ENCODE measurements around the gene TNRC6C. TPM values are rescaled to one million over a fixed set of nuclear protein-coding genes. Genes with fewer than 3 reads are reported as not detected.

TNRC6C gene, protein sequence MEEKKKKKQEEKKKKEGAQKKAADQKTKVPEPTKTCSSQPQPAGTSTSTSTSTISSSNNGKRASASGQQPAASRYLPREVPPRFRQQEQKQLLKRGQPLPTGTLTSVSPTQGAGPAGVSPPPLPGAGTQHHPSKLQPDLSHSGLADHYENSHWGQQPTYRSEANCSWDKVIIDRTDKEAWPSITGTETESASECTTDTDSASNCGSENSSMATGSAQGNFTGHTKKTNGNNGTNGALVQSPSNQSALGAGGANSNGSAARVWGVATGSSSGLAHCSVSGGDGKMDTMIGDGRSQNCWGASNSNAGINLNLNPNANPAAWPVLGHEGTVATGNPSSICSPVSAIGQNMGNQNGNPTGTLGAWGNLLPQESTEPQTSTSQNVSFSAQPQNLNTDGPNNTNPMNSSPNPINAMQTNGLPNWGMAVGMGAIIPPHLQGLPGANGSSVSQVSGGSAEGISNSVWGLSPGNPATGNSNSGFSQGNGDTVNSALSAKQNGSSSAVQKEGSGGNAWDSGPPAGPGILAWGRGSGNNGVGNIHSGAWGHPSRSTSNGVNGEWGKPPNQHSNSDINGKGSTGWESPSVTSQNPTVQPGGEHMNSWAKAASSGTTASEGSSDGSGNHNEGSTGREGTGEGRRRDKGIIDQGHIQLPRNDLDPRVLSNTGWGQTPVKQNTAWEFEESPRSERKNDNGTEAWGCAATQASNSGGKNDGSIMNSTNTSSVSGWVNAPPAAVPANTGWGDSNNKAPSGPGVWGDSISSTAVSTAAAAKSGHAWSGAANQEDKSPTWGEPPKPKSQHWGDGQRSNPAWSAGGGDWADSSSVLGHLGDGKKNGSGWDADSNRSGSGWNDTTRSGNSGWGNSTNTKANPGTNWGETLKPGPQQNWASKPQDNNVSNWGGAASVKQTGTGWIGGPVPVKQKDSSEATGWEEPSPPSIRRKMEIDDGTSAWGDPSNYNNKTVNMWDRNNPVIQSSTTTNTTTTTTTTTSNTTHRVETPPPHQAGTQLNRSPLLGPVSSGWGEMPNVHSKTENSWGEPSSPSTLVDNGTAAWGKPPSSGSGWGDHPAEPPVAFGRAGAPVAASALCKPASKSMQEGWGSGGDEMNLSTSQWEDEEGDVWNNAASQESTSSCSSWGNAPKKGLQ (N-terminal part only)
- polyA plus RNA-seq (2013, experiment 1 of 2), result 7.9 TPM
- polyA plus RNA-seq (2013, experiment 2 of 2), result 8.4 TPM

GRCh38 chr17:77957857-77958715, at the start of gene TNRC6C:
Gene TNRC6C (plus strand): TSS chr17:77958703. CDS start chr17:78004207, 45,504 bp downstream.
- H3K27me3 ChIP-seq (ENCODE audit: insufficient read depth, low read length), result peaks cover 51% of the 10 kb centered on the region
- under 1% methylated on average over 105 of the region's 105 CpGs for WGBS
- H3K9me3 ChIP-seq (ENCODE audit: insufficient read depth, low read depth, low read length), result no peaks in the 10 kb centered on the region
- H3K4me1 ChIP-seq (ENCODE audit: insufficient read depth, low read length), result peaks cover 26% of the 10 kb centered on the region
- H3K9ac ChIP-seq (ENCODE audit: low read depth, low read length), result peak within 1 kb of the TSS; percentile 77
- peak within 1 kb of the TSS; percentile 67 for H3K4me3 ChIP-seq (ENCODE audit: low read length)
- H3K27ac ChIP-seq (ENCODE audit: low read depth, low read length), result no peak within 1 kb of the TSS
- no peaks in the 10 kb centered on the region for H3K36me3 ChIP-seq (ENCODE audit: insufficient read depth, low read length)

DNA sequence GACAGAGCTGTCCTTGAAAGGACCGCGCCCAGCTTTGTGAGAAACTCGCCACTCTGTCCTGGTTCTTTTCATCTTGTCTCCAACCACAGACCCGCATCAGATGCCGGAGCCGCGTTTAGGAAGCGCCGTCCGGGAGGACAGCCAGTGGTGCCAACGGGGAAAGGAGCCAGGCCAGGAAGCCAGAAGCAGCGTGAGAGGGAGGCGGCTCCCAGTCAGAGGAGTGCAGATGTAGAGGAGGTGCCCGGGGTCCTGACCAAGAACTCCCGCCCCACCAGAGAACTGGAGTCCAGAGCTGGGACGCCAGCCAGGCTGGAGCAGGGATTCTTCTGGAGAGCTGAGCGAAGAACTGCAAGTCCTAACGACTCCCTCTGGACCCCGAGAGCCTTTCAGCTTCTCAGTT, 49.3 kb upstream of the TNRC6C start:
- Histone ChIP-seq H3K27ac (ENCODE audit: low read depth, low read length) (no peak overlapping the region), H3K9me3 (ENCODE audit: insufficient read depth, low read depth, low read length) (no peaks in the 10 kb centered on the region), H3K4me1 (ENCODE audit: insufficient read depth, low read length) (no peaks in the 10 kb centered on the region), H3K9ac (ENCODE audit: low read depth, low read length) (no peak overlapping the region), H3K36me3 (ENCODE audit: insufficient read depth, low read length) (no peaks in the 10 kb centered on the region), H3K4me3 (ENCODE audit: low read length) (no peak overlapping the region), H3K27me3 (ENCODE audit: insufficient read depth, low read length) (no peaks in the 10 kb centered on the region)
- WGBS, result 87% methylated on average over 19 of the region's 19 CpGs

DNA sequence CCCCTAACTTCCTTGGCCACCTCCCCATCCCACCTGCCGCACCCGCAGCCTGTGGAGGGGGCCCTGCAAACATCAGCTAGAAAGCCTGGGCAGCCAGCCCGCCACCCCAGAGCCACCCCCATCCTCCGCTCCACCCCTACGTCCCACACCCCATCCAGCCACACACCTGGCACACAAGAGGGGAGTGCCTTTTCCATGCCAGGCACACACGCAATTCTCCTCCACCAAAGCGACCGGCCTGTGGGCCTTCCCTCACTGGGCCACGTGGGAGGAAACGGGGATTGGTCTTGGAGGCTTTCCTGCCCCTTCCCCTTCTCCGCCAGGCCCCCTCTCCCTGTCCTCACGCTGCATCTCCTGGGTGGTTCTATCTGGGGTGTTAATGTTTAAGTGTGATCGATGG, 48.7 kb upstream of the TNRC6C start:
- Histone ChIP-seq H3K9ac (ENCODE audit: low read depth, low read length) (no peak overlapping the region), H3K27me3 (ENCODE audit: insufficient read depth, low read length) (no peaks in the 10 kb centered on the region), H3K27ac (ENCODE audit: low read depth, low read length) (no peak overlapping the region), H3K9me3 (ENCODE audit: insufficient read depth, low read depth, low read length) (no peaks in the 10 kb centered on the region), H3K36me3 (ENCODE audit: insufficient read depth, low read length) (no peaks in the 10 kb centered on the region), H3K4me3 (ENCODE audit: low read length) (no peak overlapping the region), H3K4me1 (ENCODE audit: insufficient read depth, low read length) (no peaks in the 10 kb centered on the region)
- 89% methylated on average over 13 of the region's 13 CpGs for WGBS

DNA sequence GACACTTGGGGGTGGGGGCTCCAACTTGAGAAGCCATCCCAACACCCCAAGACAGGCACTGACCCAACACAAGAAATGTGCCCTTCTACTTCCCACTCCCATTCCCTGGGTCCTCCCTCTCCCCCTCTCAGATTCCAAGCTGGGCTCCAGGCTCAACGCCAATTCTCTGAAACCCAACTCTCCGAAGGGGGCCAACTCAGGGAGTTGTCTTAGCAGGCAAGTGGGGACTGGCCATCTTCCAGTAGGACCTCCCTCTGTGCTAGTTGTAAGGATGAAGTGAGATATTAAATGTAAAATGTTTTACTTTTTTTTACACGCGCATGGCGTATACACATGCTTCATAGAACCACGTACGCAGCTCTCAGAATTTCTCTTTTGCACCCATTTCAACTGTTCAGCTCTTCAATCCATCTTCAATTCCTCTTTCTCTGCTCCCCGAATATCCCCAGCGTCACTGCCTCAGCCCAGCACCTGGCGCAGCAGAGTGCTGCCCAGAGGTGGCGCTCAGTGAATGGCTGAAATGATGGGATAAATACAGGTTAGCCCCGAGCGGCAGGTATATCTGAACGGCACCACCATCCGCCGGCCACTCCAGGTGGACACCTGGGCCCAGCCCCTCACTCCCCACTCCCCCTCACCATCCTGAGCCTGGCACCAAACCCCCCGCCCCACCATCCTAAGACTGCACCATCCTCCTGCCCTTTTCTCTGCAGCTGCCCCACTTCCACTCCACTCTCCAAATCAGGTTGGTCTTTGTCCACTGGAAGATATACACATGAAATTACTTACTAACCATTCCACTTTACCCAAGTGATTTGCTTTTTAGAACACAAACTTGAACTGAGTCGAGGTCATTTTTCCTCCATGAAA, 43.9 kb upstream of the TNRC6C start:
- Histone ChIP-seq H3K27me3 (ENCODE audit: insufficient read depth, low read length) (no peaks in the 10 kb centered on the region), H3K4me1 (ENCODE audit: insufficient read depth, low read length) (no peaks in the 10 kb centered on the region), H3K4me3 (ENCODE audit: low read length) (no peak overlapping the region)

GRCh38 chr17:77915594-77916021, 42.9 kb upstream of the TNRC6C start:
- 85% methylated on average over 7 of the region's 7 CpGs for WGBS
- no peak overlapping the region for H3K27ac ChIP-seq (ENCODE audit: low read depth, low read length)
- no peaks in the 10 kb centered on the region for H3K4me1 ChIP-seq (ENCODE audit: insufficient read depth, low read length)
- no peak overlapping the region for H3K9ac ChIP-seq (ENCODE audit: low read depth, low read length)
- no peaks in the 10 kb centered on the region for H3K36me3 ChIP-seq (ENCODE audit: insufficient read depth, low read length)
- H3K9me3 ChIP-seq (ENCODE audit: insufficient read depth, low read depth, low read length), result no peaks in the 10 kb centered on the region
- H3K4me3 ChIP-seq (ENCODE audit: low read length), result no peak overlapping the region
- H3K27me3 ChIP-seq (ENCODE audit: insufficient read depth, low read length), result no peaks in the 10 kb centered on the region

More for the DNA sequence above, 43.9 kb upstream of the TNRC6C start:
- H3K9me3 ChIP-seq (ENCODE audit: insufficient read depth, low read depth, low read length), result no peaks in the 10 kb centered on the region
- 71% methylated on average over 18 of the region's 18 CpGs for WGBS
- no peak overlapping the region for H3K27ac ChIP-seq (ENCODE audit: low read depth, low read length)
- no peak overlapping the region for H3K9ac ChIP-seq (ENCODE audit: low read depth, low read length)
- H3K36me3 ChIP-seq (ENCODE audit: insufficient read depth, low read length), result no peaks in the 10 kb centered on the region

DNA sequence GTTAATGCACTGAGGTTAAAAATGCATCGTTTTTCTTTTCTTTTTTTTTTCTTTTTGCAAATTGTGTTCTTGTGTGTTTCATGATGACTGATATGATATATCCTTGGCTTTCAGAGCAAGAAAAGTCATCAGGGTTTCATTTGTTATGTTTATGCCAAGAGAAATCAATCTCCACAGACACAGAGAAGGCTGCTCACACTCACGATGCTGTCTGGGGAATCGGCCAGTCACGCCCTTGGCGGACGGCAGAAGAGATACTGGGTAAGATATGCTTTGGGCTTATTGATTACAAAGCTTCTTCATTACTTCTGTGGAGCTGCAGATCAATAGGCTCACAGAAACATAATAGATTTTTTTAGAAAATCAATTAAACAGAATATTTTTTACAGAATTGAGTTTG, 42.2 kb upstream of the TNRC6C start:
- no peak overlapping the region for H3K9ac ChIP-seq (ENCODE audit: low read depth, low read length)
- H3K27ac ChIP-seq (ENCODE audit: low read depth, low read length), result no peak overlapping the region
- no peaks in the 10 kb centered on the region for H3K9me3 ChIP-seq (ENCODE audit: insufficient read depth, low read depth, low read length)
- H3K4me3 ChIP-seq (ENCODE audit: low read length), result no peak overlapping the region
- no peaks in the 10 kb centered on the region for H3K4me1 ChIP-seq (ENCODE audit: insufficient read depth, low read length)
- no peaks in the 10 kb centered on the region for H3K27me3 ChIP-seq (ENCODE audit: insufficient read depth, low read length)
- WGBS, result 89% methylated on average over 1 of the region's 6 CpGs
- H3K36me3 ChIP-seq (ENCODE audit: insufficient read depth, low read length), result no peaks in the 10 kb centered on the region

GRCh38 chr17:77916703-77917481, 41.6 kb upstream of the TNRC6C start:
- H3K9me3 ChIP-seq (ENCODE audit: insufficient read depth, low read depth, low read length), result peaks cover 4% of the 10 kb centered on the region; the same call in 1 of the 2 replicates
- H3K4me3 ChIP-seq (ENCODE audit: low read length), result no peak overlapping the region
- no peaks in the 10 kb centered on the region for H3K27me3 ChIP-seq (ENCODE audit: insufficient read depth, low read length)
- H3K9ac ChIP-seq (ENCODE audit: low read depth, low read length), result no peak overlapping the region
- no peaks in the 10 kb centered on the region for H3K36me3 ChIP-seq (ENCODE audit: insufficient read depth, low read length)
- H3K4me1 ChIP-seq (ENCODE audit: insufficient read depth, low read length), result no peaks in the 10 kb centered on the region
- no peak overlapping the region for H3K27ac ChIP-seq (ENCODE audit: low read depth, low read length)
- 79% methylated on average over 17 of the region's 17 CpGs for WGBS

GRCh38 chr17:77919276-77919675, 39.2 kb upstream of the TNRC6C start:
- 67% methylated on average over 3 of the region's 3 CpGs for WGBS
- Histone ChIP-seq H3K27me3 (ENCODE audit: insufficient read depth, low read length) (no peaks in the 10 kb centered on the region), H3K9ac (ENCODE audit: low read depth, low read length) (no peak overlapping the region), H3K4me1 (ENCODE audit: insufficient read depth, low read length) (peaks cover 15% of the 10 kb centered on the region), H3K36me3 (ENCODE audit: insufficient read depth, low read length) (no peaks in the 10 kb centered on the region), H3K27ac (ENCODE audit: low read depth, low read length) (no peak overlapping the region; the same call in 1 of the 2 replicates), H3K4me3 (ENCODE audit: low read length) (no peak overlapping the region), H3K9me3 (ENCODE audit: insufficient read depth, low read depth, low read length) (peaks cover 4% of the 10 kb centered on the region; the same call in 1 of the 2 replicates)

DNA sequence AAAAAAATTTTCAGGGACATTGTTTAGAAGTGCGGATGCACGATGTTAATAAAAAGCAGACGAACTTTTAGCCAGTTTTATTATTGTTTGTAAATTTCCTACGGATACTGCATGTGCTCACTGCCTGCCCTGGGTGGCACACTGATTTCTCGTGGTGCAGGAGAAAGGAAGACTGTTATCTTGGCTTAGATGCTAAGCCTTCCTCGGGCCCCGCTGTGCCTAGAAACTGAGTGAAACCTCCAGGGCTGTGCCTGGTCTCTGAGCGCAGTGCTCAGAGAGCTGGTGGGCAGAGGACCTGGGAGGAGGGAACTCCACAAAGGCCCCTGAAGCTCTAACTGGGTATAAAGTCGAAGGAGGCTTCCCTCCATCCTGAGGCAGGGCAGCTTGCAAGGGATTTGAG, 35.4 kb upstream of the TNRC6C start:
- Histone ChIP-seq H3K36me3 (ENCODE audit: insufficient read depth, low read length) (no peaks in the 10 kb centered on the region), H3K9me3 (ENCODE audit: insufficient read depth, low read depth, low read length) (peaks cover 4% of the 10 kb centered on the region; the same call in 1 of the 2 replicates), H3K4me3 (ENCODE audit: low read length) (no peak overlapping the region), H3K27ac (ENCODE audit: low read depth, low read length) (no peak overlapping the region), H3K4me1 (ENCODE audit: insufficient read depth, low read length) (peaks cover 26% of the 10 kb centered on the region), H3K9ac (ENCODE audit: low read depth, low read length) (no peak overlapping the region), H3K27me3 (ENCODE audit: insufficient read depth, low read length) (peaks cover 3% of the 10 kb centered on the region; the same call in 1 of the 2 replicates)
- WGBS, result 75% methylated on average over 9 of the region's 9 CpGs

All from HUES64 (cell line).